ENCODE data around the gene MYL12A. TPM values are rescaled to one million over a fixed set of nuclear protein-coding genes. Genes with fewer than 3 reads are reported as not detected.

The MYL12A gene
- total RNA-seq, 1 donor from 2014 or later, result 1,280 TPM

DNA sequence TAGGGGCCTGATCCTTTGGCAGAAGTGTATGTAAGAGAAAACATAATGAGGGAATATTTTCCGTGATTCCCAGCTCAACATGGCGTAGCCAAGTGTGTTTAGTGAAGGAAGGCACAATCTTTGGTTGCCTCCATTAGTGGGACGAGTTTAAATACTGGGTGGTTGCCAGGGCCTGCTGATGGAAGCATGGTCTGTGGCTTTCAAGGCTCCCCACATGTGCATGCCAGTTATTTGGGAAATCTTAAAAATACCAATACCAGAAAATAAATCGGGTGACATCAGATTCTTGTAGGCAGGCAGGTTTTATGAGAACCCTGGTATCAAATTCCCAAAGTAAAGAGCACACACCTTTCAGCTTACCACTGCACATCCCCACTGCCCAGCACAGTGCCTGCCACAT lies 7.1 kb downstream of the MYL12A start:
- no peak for DNase-seq (ENCODE audit: low read depth in 2 of 2)

DNA sequence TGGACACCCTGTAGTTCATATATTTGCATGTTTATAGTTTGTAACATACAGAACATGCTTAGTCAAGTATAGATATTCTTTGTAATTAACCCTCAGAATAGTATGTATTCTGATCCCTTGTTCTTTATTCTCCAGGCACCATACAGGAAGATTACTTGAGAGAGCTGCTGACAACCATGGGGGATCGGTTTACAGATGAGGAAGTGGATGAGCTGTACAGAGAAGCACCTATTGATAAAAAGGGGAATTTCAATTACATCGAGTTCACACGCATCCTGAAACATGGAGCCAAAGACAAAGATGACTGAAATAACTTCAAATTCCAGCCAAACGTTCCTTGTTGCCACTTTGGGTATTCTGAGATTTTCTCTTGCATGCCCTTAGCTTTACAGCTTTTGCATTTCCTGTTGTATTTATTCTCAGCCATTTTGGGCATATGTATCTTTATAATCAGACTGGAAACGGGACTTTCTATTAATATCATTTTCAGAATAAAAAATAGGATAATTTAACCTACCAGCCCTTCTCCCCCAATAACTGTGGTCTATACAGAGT lies 8.1 kb downstream of the MYL12A start:
- no peak for DNase-seq (ENCODE audit: low read depth in 2 of 2)

DNA sequence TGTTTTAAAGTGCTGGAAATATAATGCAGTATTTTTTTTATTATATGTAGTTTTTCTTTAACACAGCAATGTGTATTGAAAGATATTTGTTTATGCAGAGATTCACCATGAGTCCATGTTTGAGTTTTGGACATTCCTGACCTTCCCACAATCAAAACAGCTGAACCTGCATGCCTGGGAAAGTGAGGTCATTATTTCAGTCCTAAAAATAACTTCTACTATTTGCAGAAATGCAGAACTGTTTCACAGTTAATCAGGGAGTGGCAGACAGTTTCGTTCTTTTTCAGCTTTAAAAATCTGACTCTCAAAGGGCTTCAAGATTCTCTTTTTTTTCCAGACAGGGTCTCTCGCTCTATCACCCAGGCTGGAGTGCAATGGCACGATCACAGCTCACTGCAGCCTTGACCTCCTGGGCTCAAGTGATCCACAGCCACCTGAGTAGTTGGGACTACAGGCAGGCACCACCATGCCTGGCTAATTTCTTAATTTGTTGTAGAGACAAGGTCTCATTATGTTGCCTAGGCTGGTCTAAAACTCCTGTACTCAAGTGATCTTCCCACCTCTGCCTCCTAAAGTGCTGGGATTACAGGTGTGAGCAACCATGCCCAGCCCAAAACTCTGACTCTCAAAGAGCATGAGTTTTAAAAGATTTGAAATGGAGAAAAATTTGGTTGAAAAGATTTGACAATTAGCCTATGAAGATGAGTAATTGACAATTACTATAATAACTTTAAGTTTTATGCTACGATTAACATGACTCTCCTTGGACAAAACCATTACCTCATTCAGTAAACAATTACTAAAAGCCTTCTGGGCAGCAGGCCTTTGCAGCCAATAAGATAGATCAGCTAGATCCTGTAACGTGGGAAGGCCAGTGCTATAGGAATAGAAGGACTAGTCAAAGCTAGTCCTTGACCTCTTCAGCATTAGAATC lies 9.4 kb downstream of the MYL12A start:
- DNase-seq (ENCODE audit: low read depth in 2 of 2), result peak; percentile 58 to 83

GRCh38 chr18:3257627-3258120 lies 10.1 kb downstream of the MYL12A start:
- DNase-seq (ENCODE audit: low read depth in 2 of 2), result no peak

DNA sequence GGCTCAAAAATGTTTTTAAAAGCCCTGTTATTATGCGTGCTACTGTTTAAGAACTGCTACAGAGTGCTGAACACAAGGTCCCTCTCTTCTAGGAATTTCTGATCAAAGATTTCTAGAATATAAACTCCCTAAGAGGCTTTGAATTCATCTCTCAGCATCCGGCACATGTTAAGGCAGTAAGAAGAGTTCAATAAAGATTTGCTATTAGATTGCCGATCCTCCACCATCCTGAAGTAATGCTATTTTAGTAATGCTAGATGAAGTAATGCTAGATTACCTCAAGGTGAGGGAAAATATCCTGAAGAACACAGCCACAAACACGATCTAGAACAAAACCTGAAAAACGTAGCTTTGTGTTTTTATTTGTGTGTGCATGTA lies 13.4 kb downstream of the MYL12A start:
- no peak for DNase-seq (ENCODE audit: low read depth in 2 of 2)

DNA sequence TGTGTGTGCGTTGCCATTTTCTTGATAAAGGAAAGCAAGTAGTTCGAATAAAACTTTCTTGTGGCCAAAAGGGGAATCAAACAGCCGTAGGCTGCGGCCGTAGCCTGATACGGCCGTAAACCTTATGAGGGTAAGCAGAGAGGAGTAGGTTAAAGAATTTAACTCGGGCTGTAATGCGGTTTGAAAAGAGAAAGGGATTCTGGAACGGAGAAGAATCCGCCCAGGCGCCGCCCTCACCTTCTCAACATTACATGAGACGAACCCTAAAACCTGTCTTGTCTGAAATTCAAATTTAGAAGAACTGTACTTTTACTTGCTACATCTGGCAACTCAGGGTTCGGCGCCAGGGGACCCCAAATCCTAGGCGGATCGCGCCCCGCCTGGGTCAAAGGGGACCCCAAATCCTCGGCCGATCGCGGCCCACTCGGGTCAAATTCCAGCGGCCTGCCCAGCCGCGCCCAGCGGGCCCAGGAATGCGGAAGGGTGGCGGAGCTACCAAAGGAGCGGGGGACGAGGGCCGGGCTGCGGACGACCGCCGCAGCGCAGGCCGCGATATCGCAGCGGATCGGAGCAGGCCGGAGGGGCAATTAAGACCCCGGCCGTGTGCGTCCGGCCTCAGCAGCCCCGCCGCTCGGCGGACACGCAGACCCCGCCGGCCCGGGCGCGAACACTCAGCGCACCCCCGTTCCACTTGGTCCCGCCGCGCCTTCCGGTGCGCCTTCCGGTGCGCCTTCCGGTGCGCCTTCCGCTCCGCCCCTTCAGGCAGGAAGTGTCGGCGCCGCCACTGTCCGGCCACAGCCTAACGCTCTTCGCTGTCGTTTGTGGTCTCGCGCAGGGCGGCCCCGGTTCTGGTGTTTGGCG lies 14.0 kb downstream of the MYL12A start, which contains the start of gene MYL12B:
Gene MYL12B (plus strand): TSS at position 761 of the 861 bp plus-strand sequence. CDS start 10,766 bp downstream, outside the sequence.
- DNase-seq (ENCODE audit: low read depth in 2 of 2), result peak; percentile 88

GRCh38 chr18:3262234-3263131 lies 14.9 kb downstream of the MYL12A start:
- peak in 1 of 2 donors; percentile 50 for DNase-seq (ENCODE audit: low read depth in 2 of 2)

DNA sequence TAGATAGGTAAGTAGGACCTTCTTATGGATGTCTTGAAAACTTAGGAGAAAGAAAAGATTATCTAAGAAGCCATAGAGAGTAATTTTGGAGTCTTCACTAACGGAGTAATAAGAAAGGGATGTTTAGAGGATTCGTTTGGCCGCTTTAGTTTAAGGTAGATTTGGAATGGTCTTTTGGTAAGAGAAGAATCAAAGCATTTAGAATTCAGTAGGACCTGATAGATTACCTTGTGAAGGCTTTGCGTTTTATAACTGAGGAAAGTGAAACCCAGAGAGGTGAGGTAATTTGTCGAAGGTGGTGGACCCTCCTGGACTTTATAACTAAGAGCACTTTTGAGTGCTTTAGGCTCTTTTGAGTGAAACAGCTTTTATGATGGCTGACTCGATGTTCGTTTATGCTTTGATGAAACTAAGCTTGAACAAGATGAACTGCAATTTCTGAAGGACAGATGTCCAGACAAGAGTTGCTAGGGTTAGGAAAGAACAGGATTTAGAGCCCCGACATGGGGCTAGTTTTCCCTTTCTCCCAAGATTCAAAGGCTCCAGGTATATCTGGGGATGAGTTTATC lies 15.6 kb downstream of the MYL12A start:
- no peak for DNase-seq (ENCODE audit: low read depth in 2 of 2)

- DNase-seq (ENCODE audit: low read depth in 2 of 2), result peak in 1 of 2 donors; percentile 39
Measured at GRCh38 chr18:3264362-3264761, 16.8 kb downstream of the MYL12A start.

DNA sequence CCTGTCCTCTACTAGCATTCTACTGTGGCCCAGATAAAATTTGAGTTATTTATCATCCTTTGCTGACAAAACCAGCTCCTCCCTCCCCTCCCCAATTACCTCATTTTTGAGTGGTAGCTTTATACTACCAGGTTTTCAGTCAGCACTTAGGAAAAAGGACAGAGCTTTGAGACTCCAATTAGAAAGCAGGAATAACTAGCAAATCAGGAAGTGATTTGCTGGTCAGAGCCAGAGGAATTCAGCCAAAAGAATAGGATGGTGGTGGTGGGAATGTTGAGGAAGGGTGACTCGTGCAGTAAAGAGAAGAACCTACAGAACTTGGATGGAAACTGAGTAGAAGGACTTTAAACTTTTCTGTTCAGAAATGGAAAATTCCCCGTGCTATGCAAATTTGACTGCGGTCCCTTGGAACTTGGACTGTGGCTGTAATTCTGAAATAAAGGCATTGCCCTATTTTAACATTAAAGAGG lies 18.0 kb downstream of the MYL12A start:
- peak; percentile 48 to 65 for DNase-seq (ENCODE audit: low read depth in 2 of 2)

DNA sequence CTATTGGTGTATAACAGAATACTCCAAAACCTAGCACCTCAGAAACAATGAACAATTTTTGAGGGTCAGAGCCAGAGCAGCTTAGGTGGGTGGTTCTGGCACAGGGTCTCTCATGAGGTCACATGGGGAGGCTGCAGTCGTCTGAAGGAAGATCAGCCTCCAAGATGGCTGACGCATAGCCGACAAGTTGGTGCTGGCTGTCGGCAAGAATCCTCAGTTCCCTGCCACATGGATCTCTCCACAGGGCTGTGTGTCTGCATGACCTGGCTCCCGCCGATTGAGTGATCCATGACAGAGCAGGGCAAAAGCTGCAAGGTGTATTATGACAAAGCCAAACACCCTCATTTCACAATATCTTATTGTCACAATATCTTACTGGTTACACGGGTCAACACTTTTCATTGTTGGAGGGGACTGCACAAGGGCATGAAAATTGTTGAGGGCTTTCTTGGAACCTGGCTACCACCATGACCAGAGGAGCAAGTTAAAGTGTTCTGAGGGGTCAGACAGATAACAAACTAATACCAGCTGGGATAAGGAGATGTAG lies 18.5 kb downstream of the MYL12A start:
- DNase-seq (ENCODE audit: low read depth in 2 of 2), result no peak

DNA sequence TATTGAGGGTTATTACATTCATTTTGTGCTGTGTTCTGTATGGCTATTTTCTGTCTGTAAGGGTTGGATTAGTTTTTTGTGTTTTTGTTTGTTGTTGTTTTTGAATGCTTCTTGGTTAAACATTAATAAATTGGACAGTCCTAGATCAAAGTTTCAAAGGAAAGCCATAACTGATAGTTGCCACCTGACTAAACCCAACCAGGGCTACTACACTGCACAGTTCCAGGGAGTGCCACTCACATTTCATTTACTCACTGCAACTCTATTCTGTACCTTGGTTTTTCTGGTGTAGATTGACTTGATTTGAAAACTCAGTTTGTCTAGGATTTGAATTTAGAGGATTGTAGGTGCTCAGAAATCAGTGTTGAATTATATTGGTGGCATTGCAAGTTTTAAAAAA lies 20.7 kb downstream of the MYL12A start:
- DNase-seq (ENCODE audit: low read depth in 2 of 2), result no peak

DNA sequence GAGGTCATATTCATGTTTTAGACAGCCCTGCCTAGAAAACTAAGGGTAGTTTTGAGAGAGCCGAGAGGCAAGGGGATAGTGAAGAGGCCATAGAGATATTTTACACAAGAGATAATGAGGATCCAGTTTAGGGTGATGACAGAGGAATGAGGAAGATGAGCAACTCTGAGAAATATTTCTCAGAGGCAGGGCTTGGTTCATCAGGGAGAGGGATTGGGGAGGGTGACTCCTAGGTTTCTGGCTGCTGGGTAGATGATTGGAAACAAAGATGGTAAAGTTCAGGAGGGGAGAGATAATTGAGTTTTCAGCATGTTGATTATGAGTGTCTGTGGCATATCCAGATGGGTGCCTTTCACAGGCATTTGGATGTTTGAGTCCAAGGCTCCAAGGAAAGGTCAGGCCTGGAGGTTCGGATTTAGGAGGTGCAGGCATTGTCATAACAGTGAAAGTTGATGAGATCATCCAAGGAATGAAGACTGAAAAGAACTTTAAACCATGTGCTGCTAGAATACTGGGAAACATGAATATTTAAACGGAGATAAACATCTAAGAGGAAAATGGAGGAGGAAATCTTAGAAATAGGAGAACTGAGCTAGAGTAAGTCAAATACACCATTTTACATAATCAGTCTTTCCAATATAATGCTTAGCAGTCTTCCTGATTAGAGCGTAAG lies 21.8 kb downstream of the MYL12A start:
- no peak for DNase-seq (ENCODE audit: low read depth in 2 of 2)

DNA sequence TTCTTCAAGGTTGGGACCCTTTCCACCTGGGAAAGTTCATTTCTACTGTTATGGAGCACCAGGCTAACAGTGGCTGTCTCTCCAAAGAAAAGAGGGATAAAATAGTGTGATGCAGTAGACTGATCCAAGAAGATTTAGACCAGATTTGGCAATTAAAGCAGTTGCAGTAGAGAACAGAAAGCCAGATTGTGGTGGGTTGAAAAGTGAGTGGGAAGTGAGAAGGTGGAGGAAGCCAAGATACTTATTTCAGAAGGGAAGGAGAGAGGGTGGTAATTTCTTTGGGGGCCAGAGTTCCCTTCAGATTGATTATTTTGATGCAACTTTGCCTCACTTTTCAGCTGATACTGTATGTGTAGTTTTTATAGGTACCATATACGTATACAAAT lies 22.3 kb downstream of the MYL12A start:
- no peak for DNase-seq (ENCODE audit: low read depth in 2 of 2)

GRCh38 chr18:3273042-3273441 lies 25.4 kb downstream of the MYL12A start:
- DNase-seq (ENCODE audit: low read depth in 2 of 2), result no peak

DNA sequence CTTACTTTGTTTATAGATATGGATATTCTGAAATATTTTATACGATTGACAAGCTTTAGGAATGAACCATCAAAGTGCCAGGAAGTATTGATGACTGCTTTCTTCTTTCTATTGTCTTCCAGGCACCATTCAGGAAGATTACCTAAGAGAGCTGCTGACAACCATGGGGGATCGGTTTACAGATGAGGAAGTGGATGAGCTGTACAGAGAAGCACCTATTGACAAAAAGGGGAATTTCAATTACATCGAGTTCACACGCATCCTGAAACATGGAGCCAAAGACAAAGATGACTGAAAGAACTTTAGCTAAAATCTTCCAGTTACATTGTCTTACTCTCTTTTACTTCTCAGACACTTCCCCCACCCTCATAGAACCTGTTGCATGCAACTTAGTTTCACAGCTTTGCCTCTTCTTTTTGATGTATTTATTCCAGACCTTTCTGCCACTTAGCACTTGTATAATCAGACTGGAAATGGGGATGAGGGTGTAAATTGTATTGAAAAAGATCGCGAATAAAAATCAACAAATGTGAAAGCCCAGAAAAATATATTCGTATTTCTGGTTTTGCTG lies 30.1 kb downstream of the MYL12A start:
- peak; percentile 59 to 77 for DNase-seq (ENCODE audit: low read depth in 2 of 2)

DNA sequence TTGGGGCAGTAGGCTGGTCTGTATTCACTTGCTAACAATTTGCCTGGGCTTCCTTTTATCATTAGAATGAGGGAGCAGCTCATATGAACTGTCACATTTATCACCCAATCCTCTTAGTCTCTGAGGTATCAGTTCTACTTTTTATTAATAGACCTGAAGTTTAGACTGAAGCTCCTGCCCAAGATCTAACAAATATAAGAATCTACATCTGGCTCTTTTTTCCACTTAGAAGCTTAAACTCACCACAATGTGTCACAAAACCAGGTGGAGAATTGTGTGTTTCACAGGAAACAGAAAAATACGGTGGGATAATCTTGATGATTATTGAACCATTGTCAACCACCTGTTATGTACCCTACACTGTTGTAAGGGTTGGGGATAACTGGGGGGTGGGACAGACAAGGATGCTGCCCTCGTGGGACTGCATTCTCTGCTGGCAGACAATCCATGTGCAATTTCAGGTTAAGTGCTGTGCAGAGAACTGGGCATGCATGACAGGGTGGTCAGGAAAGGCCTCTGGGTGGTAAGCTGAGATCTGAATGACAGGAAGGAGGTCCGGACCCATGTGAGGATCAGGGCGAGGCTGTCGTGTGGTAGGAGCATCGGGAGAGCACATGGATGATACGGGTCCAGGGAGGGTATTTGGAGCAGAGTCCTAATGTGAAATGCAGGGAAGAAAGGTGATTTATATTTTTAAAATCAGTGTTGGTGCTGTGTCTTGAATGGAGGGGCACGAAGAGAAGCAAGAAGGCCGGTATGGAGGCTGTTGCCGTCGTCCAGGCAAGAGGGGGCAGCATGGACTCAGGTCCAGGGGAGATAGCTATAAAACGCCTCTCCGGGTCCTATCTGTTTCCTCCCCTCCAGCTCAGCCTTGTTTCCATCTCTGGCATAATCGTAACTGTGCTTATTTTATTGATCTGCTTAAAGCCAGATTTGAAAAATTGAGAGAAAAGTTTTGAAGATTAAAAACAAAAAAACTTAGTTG lies 31.9 kb downstream of the MYL12A start:
- DNase-seq (ENCODE audit: low read depth in 2 of 2), result peak in 1 of 2 donors; percentile 16

Data from lung microvascular endothelial cell (primary cell).